Stomach (tissue), 9 donors: Measurements from ENCODE around the gene CD300A. TPM values are rescaled to one million over a fixed set of nuclear protein-coding genes. Genes with fewer than 3 reads are reported as not detected.

Experiments used
- DNase-seq, 2 donors: peaks; one replicate each; pipeline versions ENCODE4 v3.0.0 to v3.0.0-alpha.2; 2013 to 2019
- H3K27ac ChIP-seq, 5 donors: fragments of 200-600 bp in 4 of 5; sonication (generic) in 4 of 5; one replicate each; pipeline ENCODE4 v1.5.1; 2013 to 2019; ENCODE audit warnings: mild to moderate bottlenecking in 1 of 5, moderate library complexity in 1 of 5
- H3K27me3 ChIP-seq, 3 donors: fragments of 200-600 bp; sonication (generic); one replicate each; pipeline ENCODE4 v1.5.1; 2017 to 2019; ENCODE audit warnings: mixed run types in 1 of 3
- H3K36me3 ChIP-seq, 4 donors: fragments of 200-600 bp; sonication (generic); 1 replicate in 3 of 4; 2 replicates in 1 of 4; pipeline ENCODE4 v1.5.1; 2016 to 2019
- H3K4me1 ChIP-seq, 4 donors: fragments of 200-600 bp; sonication (generic); one replicate each; pipeline ENCODE4 v1.5.1; 2016 to 2019
- H3K4me3 ChIP-seq, 4 donors: fragments of 200-600 bp; sonication (generic) in 3 of 4; one replicate each; pipeline ENCODE4 v1.5.1; 2016 to 2019; ENCODE audit warnings: mild to moderate bottlenecking in 1 of 4
- H3K9me3 ChIP-seq, 4 donors: fragments of 200-600 bp; sonication (generic); one replicate each; pipeline ENCODE4 v1.5.1; 2016 to 2019
- EP300 ChIP-seq: sonication (generic); formaldehyde crosslinking; IDR thresholded peaks from one replicate; pipeline ENCODE4 v1.6.1; 2017; ENCODE audit warnings: antibody characterized with exemption
- POLR2A ChIP-seq, 4 donors: fragments of 450-650 bp; IDR thresholded peaks; one replicate each; pipeline ENCODE4 v1.6.1; 2016; ENCODE audit warnings: antibody characterized with exemption in 4 of 4, control low read depth in 2 of 4, mild to moderate bottlenecking in 1 of 4, moderate library complexity in 1 of 4
- POLR2AphosphoS5 ChIP-seq, 3 donors: sonication (generic); formaldehyde crosslinking; IDR thresholded peaks; one replicate each; pipeline ENCODE4 v1.6.1; 2016; ENCODE audit warnings: antibody characterized with exemption in 3 of 3
- WGBS, 5 donors: extraction: QIAGEN DNeasy Blood & Tissue Kit in 3 of 5; methylation state at CpG; one replicate each; pipeline versions ENCODE4 v1.1.5 to v1.1.7; 2013 to 2018; 5-methylcytosine and 5-hydroxymethylcytosine counted together
- intact Hi-C: fragments of 100-400 bp; cut with DNase I; formaldehyde crosslinking; loops from one replicate; pipeline ENCODE4 v1.15.1; 2023; ENCODE audit warnings: low total_unique reads
- polyA plus RNA-seq, 3 donors: library from polyadenylated mRNA; stranded (reverse); fragments of 200-250 nt; gene quantifications; one replicate each; pipeline ENCODE4 v1.2.3, GENCODE V29; 2013
- total RNA-seq, 5 donors: library from RNA; depleted of rRNA; stranded (reverse); fragments of >200 nt; gene quantifications; one replicate each; pipeline versions ENCODE4 v1.1.0 to v1.2.3, GENCODE V29; 2014 to 2016
- TF ChIP-seq, protein P1 (sequence below), 7 experiments: fragments of 450-650 bp in 4 of 7; fragments of 200-600 bp in 3 of 7; sonication (generic) in 3 of 7; IDR thresholded peaks; one replicate each; pipeline ENCODE4 v1.5.1; 2016 to 2019; ENCODE audit warnings: antibody characterized with exemption in 7 of 7, control low read depth in 2 of 7, mild to moderate bottlenecking in 1 of 7
- donor health status: healthy with polysubstance abuse.
- donor health status: Bipolar disorder and iron deficiency.
- donor health status: healthy.

Gene CD300A
- total and polyA plus RNA-seq, 8 donors, result 1.8 to 8.0 (median 3.9) TPM; not detected in 2

DNA sequence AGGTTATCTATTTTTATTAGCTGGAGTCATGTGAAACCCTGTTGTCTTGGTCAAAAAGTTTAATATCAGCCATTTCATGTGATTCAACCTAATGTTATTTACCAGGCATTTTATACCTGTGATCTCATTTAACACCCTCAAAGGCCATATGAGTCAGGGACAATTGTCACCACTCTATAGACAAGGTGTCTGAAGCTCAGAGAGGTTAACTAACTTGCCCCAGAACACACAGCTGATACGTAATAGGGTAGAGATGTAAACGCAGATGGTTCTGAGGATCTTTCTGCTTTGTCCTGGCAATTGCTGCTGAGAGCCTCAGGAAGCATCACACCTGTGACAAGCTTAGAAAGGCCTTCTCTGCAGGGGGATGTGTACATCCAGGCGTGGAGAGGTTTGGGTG is 4.9 kb downstream of the CD300A start:
- WGBS, 5 donors, result 83 to 94% (median 92%) methylated on average over 3 of the region's 3 CpGs
- no peak for DNase-seq
- H3K9me3 ChIP-seq, result peaks cover 0 to 13% (median 8%) of the 10 kb centered on the region in 4 donors
- peaks cover 0 to 15% (median 7%) of the 10 kb centered on the region in 4 donors for H3K4me1 ChIP-seq
- intact Hi-C loops, result no loop called here
- no peak overlapping the region for H3K4me3 ChIP-seq
- H3K27me3 ChIP-seq, result peaks cover 0 to 54% (median 8%) of the 10 kb centered on the region in 3 donors
- H3K36me3 ChIP-seq, result peaks cover 0 to 6% (median 0%) of the 10 kb centered on the region in 4 donors
- TF ChIP-seq POLR2A (IDR thresholded peaks at IDR 0.05) (no peak), EP300 (no peak), POLR2AphosphoS5 (IDR thresholded peaks at IDR 0.05) (no peak)
- TF ChIP-seq, protein P1, sequence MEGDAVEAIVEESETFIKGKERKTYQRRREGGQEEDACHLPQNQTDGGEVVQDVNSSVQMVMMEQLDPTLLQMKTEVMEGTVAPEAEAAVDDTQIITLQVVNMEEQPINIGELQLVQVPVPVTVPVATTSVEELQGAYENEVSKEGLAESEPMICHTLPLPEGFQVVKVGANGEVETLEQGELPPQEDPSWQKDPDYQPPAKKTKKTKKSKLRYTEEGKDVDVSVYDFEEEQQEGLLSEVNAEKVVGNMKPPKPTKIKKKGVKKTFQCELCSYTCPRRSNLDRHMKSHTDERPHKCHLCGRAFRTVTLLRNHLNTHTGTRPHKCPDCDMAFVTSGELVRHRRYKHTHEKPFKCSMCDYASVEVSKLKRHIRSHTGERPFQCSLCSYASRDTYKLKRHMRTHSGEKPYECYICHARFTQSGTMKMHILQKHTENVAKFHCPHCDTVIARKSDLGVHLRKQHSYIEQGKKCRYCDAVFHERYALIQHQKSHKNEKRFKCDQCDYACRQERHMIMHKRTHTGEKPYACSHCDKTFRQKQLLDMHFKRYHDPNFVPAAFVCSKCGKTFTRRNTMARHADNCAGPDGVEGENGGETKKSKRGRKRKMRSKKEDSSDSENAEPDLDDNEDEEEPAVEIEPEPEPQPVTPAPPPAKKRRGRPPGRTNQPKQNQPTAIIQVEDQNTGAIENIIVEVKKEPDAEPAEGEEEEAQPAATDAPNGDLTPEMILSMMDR (IDR thresholded peaks at IDR 0.05), result no peak
- H3K27ac ChIP-seq, result no peak overlapping the region

DNA sequence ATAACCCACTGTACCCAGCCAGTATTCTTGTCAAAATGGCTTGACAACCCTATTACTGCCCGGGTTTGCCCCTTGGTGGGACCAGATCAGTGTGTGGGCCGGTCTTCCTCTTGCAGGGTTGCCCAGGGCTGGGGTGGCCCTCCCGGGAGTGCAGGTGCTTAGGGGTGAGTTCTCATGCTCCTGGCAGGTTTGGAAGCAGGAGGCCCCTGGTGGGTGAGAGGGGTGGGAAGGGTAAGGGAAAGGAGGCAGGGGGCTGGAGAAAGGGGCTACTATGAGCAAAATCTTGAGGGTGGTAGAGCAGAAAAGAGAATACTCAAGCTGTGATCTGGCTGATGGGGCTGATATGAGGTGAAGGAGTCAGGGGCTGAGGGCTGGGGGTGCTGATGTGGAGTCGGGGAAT is 6.5 kb downstream of the CD300A start:
- DNase-seq, result no peak
- intact Hi-C loops, result no loop called here
- Histone ChIP-seq H3K27ac (no peak overlapping the region), H3K4me3 (no peak overlapping the region), H3K27me3 (peaks cover 0 to 44% (median 0%) of the 10 kb centered on the region in 3 donors), H3K36me3 (peaks cover 0 to 6% (median 0%) of the 10 kb centered on the region in 4 donors), H3K9me3 (peaks cover 0 to 15% (median 9%) of the 10 kb centered on the region in 4 donors), H3K4me1 (peaks cover 0 to 13% (median 0%) of the 10 kb centered on the region in 4 donors)
- TF ChIP-seq POLR2A (IDR thresholded peaks at IDR 0.05), result no peak
- no peak for TF ChIP-seq POLR2AphosphoS5 (IDR thresholded peaks at IDR 0.05)
- TF ChIP-seq, protein P1 (IDR thresholded peaks at IDR 0.05), result no peak
- TF ChIP-seq EP300, result no peak
- 75 to 93% (median 82%) methylated on average over 4 of the region's 4 CpGs for WGBS, 5 donors

DNA sequence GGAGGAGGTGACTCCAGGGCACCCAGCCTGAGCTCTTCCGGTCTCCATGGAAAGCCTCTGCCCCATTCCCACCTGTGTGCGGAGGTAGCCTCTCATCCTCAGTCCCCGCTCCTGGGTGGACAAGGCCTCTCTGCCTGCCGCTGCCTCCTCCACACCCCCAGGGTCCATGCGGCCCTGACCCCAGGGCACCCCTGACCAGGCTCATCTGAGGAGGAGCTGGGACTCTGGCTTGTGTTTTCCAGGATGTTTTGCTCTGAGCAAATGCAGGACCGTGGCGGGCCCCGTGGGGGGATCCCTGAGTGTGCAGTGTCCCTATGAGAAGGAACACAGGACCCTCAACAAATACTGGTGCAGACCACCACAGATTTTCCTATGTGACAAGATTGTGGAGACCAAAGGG is 6.9 kb downstream of the CD300A start:
- Histone ChIP-seq H3K27me3 (peaks cover 0 to 42% (median 0%) of the 10 kb centered on the region in 3 donors), H3K27ac (no peak overlapping the region), H3K4me3 (no peak overlapping the region), H3K9me3 (peaks cover 0 to 15% (median 9%) of the 10 kb centered on the region in 4 donors), H3K4me1 (peaks cover 0 to 14% (median 0%) of the 10 kb centered on the region in 4 donors), H3K36me3 (peaks cover 0 to 6% (median 0%) of the 10 kb centered on the region in 4 donors)
- DNase-seq, result no peak
- WGBS, 5 donors, result 86 to 91% (median 88%) methylated on average over 8 of the region's 8 CpGs
- TF ChIP-seq POLR2A (IDR thresholded peaks at IDR 0.05) (no peak), EP300 (no peak), POLR2AphosphoS5 (IDR thresholded peaks at IDR 0.05) (no peak)
- TF ChIP-seq, protein P1 (IDR thresholded peaks at IDR 0.05), result no peak
- intact Hi-C loops, result no loop called here

DNA sequence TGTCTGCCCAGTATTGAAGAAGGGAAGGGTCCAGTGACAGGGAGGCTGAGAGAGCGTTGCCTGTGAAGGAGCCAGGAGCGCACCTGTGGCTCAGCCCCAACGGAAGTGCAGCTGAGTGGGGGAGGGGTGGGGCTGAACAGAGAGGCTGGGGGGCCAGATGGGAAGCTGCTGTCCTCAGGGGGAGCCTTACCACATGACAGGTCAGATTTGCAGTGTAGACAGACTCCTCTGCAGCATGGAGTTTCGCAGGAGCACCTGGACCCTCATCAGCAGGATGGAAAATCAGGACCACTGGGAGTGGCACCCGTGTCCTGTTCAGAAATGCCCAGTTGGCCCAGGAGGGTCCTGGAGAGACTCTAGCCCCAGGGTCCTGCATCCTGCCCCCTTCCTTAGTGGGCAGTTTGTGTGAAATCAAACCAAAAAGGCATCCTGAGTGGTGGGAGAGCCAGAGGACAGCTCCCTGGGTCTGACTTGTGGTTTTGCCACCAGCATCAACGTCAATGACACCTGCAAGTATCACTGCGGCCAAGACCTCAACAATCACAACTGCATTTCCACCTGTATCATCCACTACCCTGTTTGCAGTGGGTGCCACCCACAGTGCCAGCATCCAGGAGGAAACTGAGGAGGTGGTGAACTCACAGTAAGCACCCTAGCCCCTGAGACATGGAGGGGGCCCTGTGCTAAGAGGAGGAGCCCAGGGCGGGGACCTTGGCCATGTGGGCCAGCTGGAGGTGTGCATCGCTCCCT is 7.8 kb downstream of the CD300A start:
- Histone ChIP-seq H3K4me1 (peaks cover 0 to 23% (median 0%) of the 10 kb centered on the region in 4 donors), H3K9me3 (peaks cover 0 to 15% (median 9%) of the 10 kb centered on the region in 4 donors), H3K27me3 (peaks cover 0 to 39% (median 0%) of the 10 kb centered on the region in 3 donors), H3K4me3 (no peak overlapping the region), H3K36me3 (peaks cover 0 to 6% (median 0%) of the 10 kb centered on the region in 4 donors), H3K27ac (no peak overlapping the region)
- intact Hi-C loops, result no loop called here
- WGBS, 5 donors, result 73 to 78% (median 74%) methylated on average over 9 of the region's 9 CpGs
- DNase-seq, result no peak
- TF ChIP-seq POLR2AphosphoS5 (IDR thresholded peaks at IDR 0.05) (no peak), EP300 (no peak), POLR2A (IDR thresholded peaks at IDR 0.05) (no peak)
- TF ChIP-seq, protein P1 (IDR thresholded peaks at IDR 0.05), result no peak
